Osteoblast (primary cell): ENCODE measurements around the gene HEATR9. TPM values are rescaled to one million over a fixed set of nuclear protein-coding genes. Genes with fewer than 3 reads are reported as not detected.

Experiments
- DNase-seq: peaks from one replicate; pipeline ENCODE4 v3.0.0; 2011; ENCODE audit warnings: low spot score, mixed read lengths; ENCODE audit not compliant: insufficient read length; ENCODE audit errors: missing footprints
- H2AFZ ChIP-seq: 2 replicates; pipeline ENCODE4 v1.6.0; 2011; ENCODE audit warnings: mild to moderate bottlenecking, low read length
- H3K27ac ChIP-seq: 2 replicates; pipeline ENCODE4 v1.5.1; 2011; ENCODE audit warnings: mild to moderate bottlenecking, low read depth, low read length, moderate library complexity
- H3K27me3 ChIP-seq: 2 replicates; pipeline ENCODE4 v1.6.0; 2012; ENCODE audit warnings: mild to moderate bottlenecking, control low read depth, inconsistent platforms, low read length, moderate library complexity; ENCODE audit not compliant: insufficient read depth
- H3K36me3 ChIP-seq: 2 replicates; pipeline ENCODE4 v1.5.1; 2011; ENCODE audit warnings: mild to moderate bottlenecking, low read length, control low read depth, moderate library complexity; ENCODE audit not compliant: insufficient read depth
- H3K4me1 ChIP-seq: 2 replicates; pipeline ENCODE4 v1.5.1; 2011; ENCODE audit warnings: mild to moderate bottlenecking, low read length, control low read depth, moderate library complexity; ENCODE audit not compliant: insufficient read depth
- H3K4me2 ChIP-seq: 2 replicates; pipeline ENCODE4 v1.6.0; 2011; ENCODE audit warnings: mild to moderate bottlenecking, low read length; ENCODE audit not compliant: insufficient read depth
- H3K4me3 ChIP-seq: fragments of 200-600 bp; sonication (generic); 3 replicates; pipeline ENCODE4 v1.5.1; 2012; ENCODE audit warnings: mild to moderate bottlenecking, low read length, inconsistent platforms; ENCODE audit not compliant: insufficient read depth
- H3K79me2 ChIP-seq: 2 replicates; pipeline ENCODE4 v1.6.0; 2012; ENCODE audit warnings: mild to moderate bottlenecking, low read length, control low read depth, inconsistent platforms; ENCODE audit not compliant: insufficient read depth
- H3K9me3 ChIP-seq: 2 replicates; pipeline ENCODE4 v1.5.1; 2011; ENCODE audit warnings: low read depth, low read length, control low read depth
- H4K20me1 ChIP-seq: 2 replicates; pipeline ENCODE4 v1.6.0; 2012; ENCODE audit warnings: mild to moderate bottlenecking, low read length, control low read depth; ENCODE audit not compliant: insufficient read depth
- total RNA-seq: library from RNA; depleted of rRNA; stranded (reverse); fragments of >200 nt; gene quantifications from 2 replicates; pipeline ENCODE4 v1.2.3, GENCODE V29; 2012
- TF ChIP-seq, protein P1 (sequence below): IDR thresholded peaks from 2 replicates; pipeline ENCODE4 v1.5.1; 2011; ENCODE audit warnings: mild to moderate bottlenecking, low read depth, low read length, moderate library complexity; ENCODE audit errors: extremely low read depth

HEATR9 gene
- total RNA-seq, 1 donor: not detected

DNA sequence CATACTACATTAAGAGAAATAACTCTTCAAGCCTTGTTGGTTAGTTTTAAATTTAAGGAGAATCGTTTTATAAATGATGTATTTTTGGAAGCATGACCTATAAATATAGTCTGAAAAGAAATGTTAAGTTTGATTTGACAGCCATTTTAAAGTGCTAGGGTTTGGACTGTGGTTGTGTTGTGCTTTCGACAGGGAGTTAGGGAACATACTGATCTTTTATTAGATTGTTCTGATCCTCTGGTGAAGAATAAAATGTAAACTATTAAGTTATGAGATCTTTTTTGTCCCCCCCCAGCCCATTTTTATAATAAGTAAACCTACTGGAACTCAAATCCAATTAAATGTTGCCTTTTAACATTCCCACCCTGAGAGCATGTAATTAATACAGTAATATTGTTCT lies 47.4 kb downstream of the HEATR9 start:
- H3K27me3 ChIP-seq: no peaks in the 10 kb centered on the region
- H3K36me3 ChIP-seq: peaks cover 71% of the 10 kb centered on the region
- H4K20me1 ChIP-seq: peaks cover 25% of the 10 kb centered on the region
- no peaks in the 10 kb centered on the region for H3K4me1 ChIP-seq
- no peak overlapping the region for H2AFZ ChIP-seq
- no peak overlapping the region for H3K4me3 ChIP-seq
- H3K4me2 ChIP-seq: no peak overlapping the region
- no peak overlapping the region for H3K27ac ChIP-seq
- H3K79me2 ChIP-seq: peaks cover 57% of the 10 kb centered on the region
- TF ChIP-seq, protein P1, sequence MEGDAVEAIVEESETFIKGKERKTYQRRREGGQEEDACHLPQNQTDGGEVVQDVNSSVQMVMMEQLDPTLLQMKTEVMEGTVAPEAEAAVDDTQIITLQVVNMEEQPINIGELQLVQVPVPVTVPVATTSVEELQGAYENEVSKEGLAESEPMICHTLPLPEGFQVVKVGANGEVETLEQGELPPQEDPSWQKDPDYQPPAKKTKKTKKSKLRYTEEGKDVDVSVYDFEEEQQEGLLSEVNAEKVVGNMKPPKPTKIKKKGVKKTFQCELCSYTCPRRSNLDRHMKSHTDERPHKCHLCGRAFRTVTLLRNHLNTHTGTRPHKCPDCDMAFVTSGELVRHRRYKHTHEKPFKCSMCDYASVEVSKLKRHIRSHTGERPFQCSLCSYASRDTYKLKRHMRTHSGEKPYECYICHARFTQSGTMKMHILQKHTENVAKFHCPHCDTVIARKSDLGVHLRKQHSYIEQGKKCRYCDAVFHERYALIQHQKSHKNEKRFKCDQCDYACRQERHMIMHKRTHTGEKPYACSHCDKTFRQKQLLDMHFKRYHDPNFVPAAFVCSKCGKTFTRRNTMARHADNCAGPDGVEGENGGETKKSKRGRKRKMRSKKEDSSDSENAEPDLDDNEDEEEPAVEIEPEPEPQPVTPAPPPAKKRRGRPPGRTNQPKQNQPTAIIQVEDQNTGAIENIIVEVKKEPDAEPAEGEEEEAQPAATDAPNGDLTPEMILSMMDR: no peak
- DNase-seq: no peak
- no peaks in the 10 kb centered on the region for H3K9me3 ChIP-seq

GRCh38 chr17:35819455-35819854 lies 49.2 kb downstream of the HEATR9 start:
- no peak for DNase-seq
- no peaks in the 10 kb centered on the region for H3K27me3 ChIP-seq
- no peaks in the 10 kb centered on the region for H3K9me3 ChIP-seq
- H3K4me1 ChIP-seq: no peaks in the 10 kb centered on the region
- H3K4me2 ChIP-seq: no peak overlapping the region
- TF ChIP-seq, protein P1: no peak
- H3K27ac ChIP-seq: no peak overlapping the region
- H3K79me2 ChIP-seq: peaks cover 74% of the 10 kb centered on the region
- H2AFZ ChIP-seq: no peak overlapping the region
- H3K36me3 ChIP-seq: peaks cover 65% of the 10 kb centered on the region
- H4K20me1 ChIP-seq: peaks cover 32% of the 10 kb centered on the region
- no peak overlapping the region for H3K4me3 ChIP-seq

GRCh38 chr17:35817196-35817595 lies 51.5 kb downstream of the HEATR9 start:
- Histone ChIP-seq H3K4me2 (no peak overlapping the region), H3K4me1 (no peaks in the 10 kb centered on the region), H3K36me3 (peaks cover 46% of the 10 kb centered on the region), H3K27me3 (no peaks in the 10 kb centered on the region), H3K9me3 (no peaks in the 10 kb centered on the region), H3K27ac (no peak overlapping the region), H3K4me3 (no peak overlapping the region), H3K79me2 (peaks cover 84% of the 10 kb centered on the region), H2AFZ (no peak overlapping the region), H4K20me1 (peaks cover 36% of the 10 kb centered on the region)
- DNase-seq: no peak
- TF ChIP-seq, protein P1: no peak

GRCh38 chr17:35816723-35817122 lies 52.0 kb downstream of the HEATR9 start:
- Histone ChIP-seq H3K79me2 (peaks cover 89% of the 10 kb centered on the region), H3K27me3 (no peaks in the 10 kb centered on the region), H3K9me3 (no peaks in the 10 kb centered on the region), H3K4me2 (no peak overlapping the region), H4K20me1 (peaks cover 41% of the 10 kb centered on the region), H3K27ac (no peak overlapping the region), H2AFZ (no peak overlapping the region), H3K4me1 (peaks cover 4% of the 10 kb centered on the region), H3K36me3 (peaks cover 41% of the 10 kb centered on the region), H3K4me3 (no peak overlapping the region)
- TF ChIP-seq, protein P1: no peak
- DNase-seq: no peak
